Neural cell (in vitro differentiated cells): ENCODE results near the gene SPACA6. TPM values are rescaled to one million over a fixed set of nuclear protein-coding genes. Genes with fewer than 3 reads are reported as not detected.

Experiments used
- H2AFZ ChIP-seq: fragments of 200-600, 300-800 bp; sonication (generic), shearing (Covaris generic); 2 replicates; pipeline ENCODE4 v1.6.0; 2014; ENCODE audit warnings: low read depth, mild to moderate bottlenecking, antibody characterized with exemption, low read length, moderate library complexity
- H3F3A ChIP-seq: fragments of 200-600 bp; shearing (Covaris generic); 2 replicates; pipeline ENCODE4 v1.6.1; 2016; ENCODE audit warnings: mild to moderate bottlenecking, moderate library complexity, mixed read lengths, antibody characterized with exemption, low read length; ENCODE audit not compliant: insufficient read depth, poor library complexity, severe bottlenecking
- H3K27ac ChIP-seq: fragments of 200-600, 300-800 bp; sonication (generic), shearing (Covaris generic); 2 replicates; pipeline ENCODE4 v1.5.1; 2014; ENCODE audit warnings: mild to moderate bottlenecking, low read length, moderate library complexity
- H3K27me3 ChIP-seq: fragments of 300-800, 200-600 bp; sonication (generic), shearing (Covaris generic); 2 replicates; pipeline ENCODE4 v1.6.0; 2014; ENCODE audit warnings: mild to moderate bottlenecking, low read depth, low read length, moderate library complexity; ENCODE audit not compliant: insufficient read depth
- H3K36me3 ChIP-seq: fragments of 300-800, 200-600 bp; sonication (generic), shearing (Covaris generic); 2 replicates; pipeline ENCODE4 v1.5.1; 2014; ENCODE audit warnings: mild to moderate bottlenecking, antibody characterized with exemption, low read length, moderate library complexity; ENCODE audit not compliant: insufficient read depth
- H3K4me2 ChIP-seq: fragments of 300-800, 200-600 bp; sonication (generic), shearing (Covaris generic); 2 replicates; pipeline ENCODE4 v1.6.0; 2014; ENCODE audit warnings: mild to moderate bottlenecking, low read length
- H3K4me3 ChIP-seq: fragments of 300-800, 200-600 bp; sonication (generic), shearing (Covaris generic); 2 replicates; pipeline ENCODE4 v1.5.1; 2014; ENCODE audit warnings: mild to moderate bottlenecking, low read length, moderate library complexity
- H3K79me2 ChIP-seq: fragments of 200-600 bp; shearing (Covaris generic); replicated peaks from 2 replicates; pipeline ENCODE4 v1.6.0; 2014; ENCODE audit warnings: mild to moderate bottlenecking, low read length, moderate library complexity; ENCODE audit not compliant: insufficient read depth
- H3K9ac ChIP-seq: fragments of 300-800, 200-600 bp; sonication (generic), shearing (Covaris generic); 2 replicates; pipeline ENCODE4 v1.6.1; 2016; ENCODE audit warnings: mild to moderate bottlenecking, low read length, mixed read lengths
- H3K9me2 ChIP-seq: fragments of 200-600 bp; shearing (Covaris generic); 2 replicates; pipeline ENCODE4 v1.6.1; 2016; ENCODE audit warnings: mild to moderate bottlenecking, low read length, mixed read lengths; ENCODE audit not compliant: insufficient read depth
- H3K9me3 ChIP-seq: fragments of 200-600, 300-800 bp; sonication (generic), shearing (Covaris generic); 2 replicates; pipeline ENCODE4 v1.6.1; 2016; ENCODE audit warnings: mild to moderate bottlenecking, mixed run types, low read length, moderate library complexity, mixed read lengths
- H4K20me1 ChIP-seq: fragments of 200-600 bp; shearing (Covaris generic); 2 replicates; pipeline ENCODE4 v1.6.1; 2016; ENCODE audit warnings: mild to moderate bottlenecking, mixed run types; ENCODE audit not compliant: insufficient read depth
- EP300 ChIP-seq: fragments of 450-650 bp; conservative IDR thresholded peaks from 2 replicates; pipeline ENCODE4 v1.6.1; 2014; ENCODE audit warnings: antibody characterized with exemption, mild to moderate bottlenecking, moderate library complexity; ENCODE audit not compliant: poor library complexity, severe bottlenecking
- EZH2 ChIP-seq: fragments of 200-600, 300-800 bp; shearing (Covaris generic), sonication (generic); IDR thresholded peaks from 2 replicates; pipeline ENCODE4 v1.6.1; 2014; ENCODE audit warnings: antibody characterized with exemption, low read length, borderline replicate concordance, mild to moderate bottlenecking; ENCODE audit not compliant: insufficient read depth, poor library complexity, severe bottlenecking
- MXI1 ChIP-seq: fragments of 450-650 bp; conservative IDR thresholded peaks from 2 replicates; pipeline ENCODE4 v1.6.1; 2014; ENCODE audit warnings: antibody characterized with exemption, mild to moderate bottlenecking; ENCODE audit not compliant: poor library complexity, severe bottlenecking
- POLR2AphosphoS5 ChIP-seq: IDR thresholded peaks from 2 replicates; pipeline ENCODE4 v1.6.1; 2012
- RAD21 ChIP-seq: fragments of 450-650 bp; conservative IDR thresholded peaks from 2 replicates; pipeline ENCODE4 v1.6.1; 2014; ENCODE audit warnings: antibody characterized with exemption, mild to moderate bottlenecking, moderate library complexity
- REST ChIP-seq: IDR thresholded peaks from 2 replicates; pipeline ENCODE4 v1.6.1; 2012; ENCODE audit warnings: borderline replicate concordance
- SMC3 ChIP-seq: fragments of 450-650 bp; conservative IDR thresholded peaks from 2 replicates; pipeline ENCODE4 v1.6.1; 2014; ENCODE audit warnings: antibody characterized with exemption, mild to moderate bottlenecking, moderate library complexity; ENCODE audit not compliant: poor library complexity
- TAF1 ChIP-seq: IDR thresholded peaks from 2 replicates; pipeline ENCODE4 v1.6.1; 2012; ENCODE audit warnings: low read depth
- polyA plus RNA-seq: library from polyadenylated mRNA; depleted of rRNA; stranded (reverse); fragments of >200 nt; gene quantifications from 2 replicates; pipeline ENCODE4 v1.2.3, GENCODE V29; 2014
- TF ChIP-seq, protein P1 (sequence below): fragments of 450-650 bp; IDR thresholded peaks from 2 replicates; pipeline ENCODE4 v1.5.1; 2014; ENCODE audit warnings: antibody characterized with exemption, mild to moderate bottlenecking, moderate library complexity; ENCODE audit not compliant: poor library complexity, severe bottlenecking

Gene SPACA6
- polyA plus RNA-seq, 1 donor from 2014 or later = 5.2 TPM

GRCh38 chr19:51701468-51702100 lies 8.5 kb downstream of the SPACA6 start:
- Histone ChIP-seq H3K79me2 (no peaks in the 10 kb centered on the region), H3K9ac (no peak overlapping the region), H3K27ac (no peak overlapping the region), H3K9me2 (no peaks in the 10 kb centered on the region), H3K27me3 (no peaks in the 10 kb centered on the region), H2AFZ (no peak overlapping the region), H3K36me3 (peaks cover 7% of the 10 kb centered on the region), H3K9me3 (no peaks in the 10 kb centered on the region), H4K20me1 (no peaks in the 10 kb centered on the region), H3K4me3 (no peak overlapping the region), H3K4me2 (no peak overlapping the region), H3F3A (no peaks in the 10 kb centered on the region)
- no peak for TF ChIP-seq EZH2
- no peak for TF ChIP-seq EP300

GRCh38 chr19:51702103-51702824 lies 9.1 kb downstream of the SPACA6 start:
- Histone ChIP-seq H3K9me2 (no peaks in the 10 kb centered on the region), H3K9ac (no peak overlapping the region), H3K4me3 (no peak overlapping the region), H3K79me2 (no peaks in the 10 kb centered on the region), H3K27ac (no peak overlapping the region), H2AFZ (no peak overlapping the region), H3F3A (no peaks in the 10 kb centered on the region), H3K27me3 (no peaks in the 10 kb centered on the region), H3K9me3 (no peaks in the 10 kb centered on the region), H4K20me1 (no peaks in the 10 kb centered on the region), H3K4me2 (no peak overlapping the region), H3K36me3 (peaks cover 7% of the 10 kb centered on the region)
- no peak for TF ChIP-seq RAD21
- no peak for TF ChIP-seq REST
- TF ChIP-seq EP300 = no peak
- TF ChIP-seq, protein P1, sequence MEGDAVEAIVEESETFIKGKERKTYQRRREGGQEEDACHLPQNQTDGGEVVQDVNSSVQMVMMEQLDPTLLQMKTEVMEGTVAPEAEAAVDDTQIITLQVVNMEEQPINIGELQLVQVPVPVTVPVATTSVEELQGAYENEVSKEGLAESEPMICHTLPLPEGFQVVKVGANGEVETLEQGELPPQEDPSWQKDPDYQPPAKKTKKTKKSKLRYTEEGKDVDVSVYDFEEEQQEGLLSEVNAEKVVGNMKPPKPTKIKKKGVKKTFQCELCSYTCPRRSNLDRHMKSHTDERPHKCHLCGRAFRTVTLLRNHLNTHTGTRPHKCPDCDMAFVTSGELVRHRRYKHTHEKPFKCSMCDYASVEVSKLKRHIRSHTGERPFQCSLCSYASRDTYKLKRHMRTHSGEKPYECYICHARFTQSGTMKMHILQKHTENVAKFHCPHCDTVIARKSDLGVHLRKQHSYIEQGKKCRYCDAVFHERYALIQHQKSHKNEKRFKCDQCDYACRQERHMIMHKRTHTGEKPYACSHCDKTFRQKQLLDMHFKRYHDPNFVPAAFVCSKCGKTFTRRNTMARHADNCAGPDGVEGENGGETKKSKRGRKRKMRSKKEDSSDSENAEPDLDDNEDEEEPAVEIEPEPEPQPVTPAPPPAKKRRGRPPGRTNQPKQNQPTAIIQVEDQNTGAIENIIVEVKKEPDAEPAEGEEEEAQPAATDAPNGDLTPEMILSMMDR = no peak
- no peak for TF ChIP-seq POLR2AphosphoS5
- no peak for TF ChIP-seq SMC3
- TF ChIP-seq EZH2 = no peak
- no peak for TF ChIP-seq TAF1
- no peak for TF ChIP-seq MXI1
